ENCODE measurements around the gene NFATC3. TPM values are rescaled to one million over a fixed set of nuclear protein-coding genes. Genes with fewer than 3 reads are reported as not detected.

NFATC3 gene
- total RNA-seq, 2 donors from 2014 or later, result 51.1 to 56.7 TPM

DNA sequence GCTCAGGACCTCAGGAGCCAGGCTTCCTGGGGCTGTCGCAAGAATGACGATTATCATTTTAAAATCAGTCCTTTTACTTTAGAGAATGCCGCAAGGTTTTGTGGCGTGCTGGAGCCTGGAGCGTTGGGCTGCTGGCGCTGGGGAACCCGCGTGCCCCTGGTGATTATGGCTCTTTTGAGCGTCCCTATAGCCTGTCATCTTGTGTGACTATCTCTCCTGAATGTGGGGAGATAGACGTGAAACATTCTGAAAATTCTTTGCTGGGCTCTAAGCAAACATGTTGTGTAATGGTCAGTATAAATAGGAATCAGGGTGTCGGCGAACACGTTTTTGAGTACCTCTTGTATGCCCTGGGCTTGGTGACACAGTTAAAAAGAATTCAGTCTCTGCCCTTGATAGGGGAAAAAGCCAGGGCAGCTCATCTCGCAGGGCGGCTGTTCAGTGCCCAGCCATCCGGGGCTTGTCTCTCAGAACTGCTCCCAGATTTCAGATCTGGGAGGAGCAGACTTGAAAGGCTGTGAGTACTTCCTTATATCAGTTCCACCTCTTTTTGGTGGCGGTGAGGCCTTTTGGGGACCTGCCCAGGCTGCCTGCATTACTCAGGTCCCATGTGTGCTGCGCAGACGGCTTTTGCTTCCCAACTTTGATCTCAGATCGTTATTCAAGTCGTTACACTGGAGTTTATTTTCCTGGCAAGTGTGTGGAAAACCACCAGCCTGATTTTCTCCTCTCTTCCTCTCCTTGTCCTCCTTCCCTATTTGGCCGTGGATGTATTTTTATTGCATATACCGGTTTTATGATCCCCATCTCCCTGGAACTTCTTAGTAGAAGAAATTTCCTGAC is 180.1 kb downstream of the NFATC3 start:
- no peak for DNase-seq (ENCODE audit: low spot score)
- Histone ChIP-seq H3K27ac (peak overlapping the region; percentile 97 to 98), H3K27me3 (replicated peaks; ENCODE audit: insufficient read depth) (no peaks in the 10 kb centered on the region), H3K36me3 (peaks cover 3% of the 10 kb centered on the region), H3K4me1 (ENCODE audit: control insufficient read depth in 1 of 2, low read depth in 2 of 2) (peaks cover 13 to 41% of the 10 kb centered on the region in 2 donors), H3K4me3 (peak overlapping the region; percentile 90), H3K9me3 (no peaks in the 10 kb centered on the region)
- ATAC-seq (ENCODE audit: insufficient number of reproducible peaks, low FRiP score, low read depth), result peak; percentile 36
- TF ChIP-seq, protein P1, sequence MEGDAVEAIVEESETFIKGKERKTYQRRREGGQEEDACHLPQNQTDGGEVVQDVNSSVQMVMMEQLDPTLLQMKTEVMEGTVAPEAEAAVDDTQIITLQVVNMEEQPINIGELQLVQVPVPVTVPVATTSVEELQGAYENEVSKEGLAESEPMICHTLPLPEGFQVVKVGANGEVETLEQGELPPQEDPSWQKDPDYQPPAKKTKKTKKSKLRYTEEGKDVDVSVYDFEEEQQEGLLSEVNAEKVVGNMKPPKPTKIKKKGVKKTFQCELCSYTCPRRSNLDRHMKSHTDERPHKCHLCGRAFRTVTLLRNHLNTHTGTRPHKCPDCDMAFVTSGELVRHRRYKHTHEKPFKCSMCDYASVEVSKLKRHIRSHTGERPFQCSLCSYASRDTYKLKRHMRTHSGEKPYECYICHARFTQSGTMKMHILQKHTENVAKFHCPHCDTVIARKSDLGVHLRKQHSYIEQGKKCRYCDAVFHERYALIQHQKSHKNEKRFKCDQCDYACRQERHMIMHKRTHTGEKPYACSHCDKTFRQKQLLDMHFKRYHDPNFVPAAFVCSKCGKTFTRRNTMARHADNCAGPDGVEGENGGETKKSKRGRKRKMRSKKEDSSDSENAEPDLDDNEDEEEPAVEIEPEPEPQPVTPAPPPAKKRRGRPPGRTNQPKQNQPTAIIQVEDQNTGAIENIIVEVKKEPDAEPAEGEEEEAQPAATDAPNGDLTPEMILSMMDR (IDR thresholded peaks at IDR 0.05), result no peak

DNA sequence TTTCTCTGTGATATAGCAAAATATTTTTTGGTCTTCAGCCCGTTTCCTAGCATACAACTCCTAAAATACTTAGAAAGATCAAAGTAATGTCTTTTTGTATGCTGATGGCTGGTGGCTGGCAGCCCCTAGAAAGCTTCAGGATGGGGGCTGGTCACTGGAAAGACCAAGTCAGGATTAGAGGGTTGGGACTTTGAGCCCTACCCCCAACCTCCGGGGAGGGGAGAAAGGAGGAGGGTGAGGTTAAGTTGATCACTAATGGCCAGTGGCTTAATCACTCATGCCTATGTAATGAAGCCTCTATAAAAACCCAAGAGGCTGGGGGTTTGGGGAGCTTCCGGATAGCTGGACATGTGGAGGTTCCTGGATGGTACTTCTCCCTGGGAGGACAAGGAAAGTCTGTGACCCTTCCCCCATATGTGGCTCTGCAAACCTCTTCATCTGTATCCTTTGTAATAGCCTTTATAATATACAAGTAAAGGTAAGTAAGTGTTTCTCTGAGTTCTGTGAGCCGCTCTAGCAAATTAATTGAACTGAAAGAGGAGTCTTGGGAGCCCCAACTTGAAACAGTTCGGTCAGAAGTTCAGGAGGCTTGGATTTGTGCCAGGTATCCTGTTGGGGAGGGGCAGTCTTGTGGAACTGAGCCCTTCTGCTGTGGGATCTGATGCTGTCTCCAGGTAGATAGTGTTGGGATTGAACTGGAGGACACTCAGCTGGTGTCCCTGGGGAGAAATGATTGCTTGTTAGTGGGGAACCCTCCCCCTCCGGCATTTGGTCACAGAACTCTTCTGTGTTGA is 182.6 kb downstream of the NFATC3 start:
- no peaks in the 10 kb centered on the region for H3K27me3 ChIP-seq (replicated peaks; ENCODE audit: insufficient read depth)
- H3K9me3 ChIP-seq, result no peaks in the 10 kb centered on the region
- H3K27ac ChIP-seq, result no peak overlapping the region
- H3K36me3 ChIP-seq, result no peaks in the 10 kb centered on the region
- H3K4me3 ChIP-seq, result no peak overlapping the region
- H3K4me1 ChIP-seq (ENCODE audit: control insufficient read depth in 1 of 2, low read depth in 2 of 2), result peaks cover 16 to 48% of the 10 kb centered on the region in 2 donors
- TF ChIP-seq, protein P1 (IDR thresholded peaks at IDR 0.05), result no peak
- ATAC-seq (ENCODE audit: insufficient number of reproducible peaks, low FRiP score, low read depth), result no peak
- no peak for DNase-seq (ENCODE audit: low spot score)

DNA sequence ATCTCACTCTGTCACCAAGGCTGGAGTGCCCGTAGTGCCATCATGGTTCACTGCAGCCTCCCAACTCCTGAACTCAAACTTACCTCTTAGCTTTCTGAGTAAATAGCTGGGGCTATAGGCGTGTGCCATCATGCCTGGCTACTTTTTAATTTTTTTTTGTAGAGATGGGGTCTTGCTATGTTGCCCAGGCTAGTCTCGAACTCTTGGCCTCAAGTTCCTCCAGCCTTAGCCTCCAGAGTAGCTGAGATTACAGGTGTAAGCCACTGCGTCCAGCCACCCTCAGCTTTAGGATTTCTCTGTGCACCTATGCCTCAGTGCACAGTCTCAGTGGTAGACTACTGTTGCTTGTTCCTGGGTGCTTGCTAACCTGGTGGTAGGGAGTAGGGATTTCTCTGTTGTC is 184.6 kb downstream of the NFATC3 start:
- Histone ChIP-seq H3K4me1 (ENCODE audit: control insufficient read depth in 1 of 2, low read depth in 2 of 2) (peaks cover 13 to 45% of the 10 kb centered on the region in 2 donors), H3K36me3 (peaks cover 3% of the 10 kb centered on the region), H3K4me3 (no peak overlapping the region), H3K27ac (no peak overlapping the region), H3K27me3 (replicated peaks; ENCODE audit: insufficient read depth) (no peaks in the 10 kb centered on the region), H3K9me3 (no peaks in the 10 kb centered on the region)
- TF ChIP-seq, protein P1 (IDR thresholded peaks at IDR 0.05), result no peak
- no peak for DNase-seq (ENCODE audit: low spot score)
- ATAC-seq (ENCODE audit: insufficient number of reproducible peaks, low FRiP score, low read depth), result no peak

DNA sequence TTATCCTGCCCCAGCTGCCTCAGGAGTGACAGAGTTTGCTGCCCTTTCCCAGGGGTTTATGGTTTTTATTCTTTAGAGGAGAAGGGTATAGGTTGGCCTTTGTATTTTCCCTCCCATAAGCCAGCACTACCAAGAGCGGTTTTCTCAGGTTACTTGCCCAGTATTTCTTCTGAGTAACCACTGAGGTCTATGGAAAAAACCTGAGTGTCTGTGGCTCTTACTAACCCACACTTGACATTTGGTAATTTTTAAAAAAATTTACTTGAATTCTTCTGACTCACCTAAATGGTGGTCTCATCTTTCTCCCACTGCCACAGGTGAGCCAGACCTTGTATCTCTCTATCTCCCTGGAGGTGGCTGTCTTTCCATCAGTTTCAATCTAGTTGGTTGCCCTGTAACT is 185.2 kb downstream of the NFATC3 start:
- DNase-seq (ENCODE audit: low spot score), result no peak
- Histone ChIP-seq H3K4me3 (no peak overlapping the region), H3K27me3 (replicated peaks; ENCODE audit: insufficient read depth) (no peaks in the 10 kb centered on the region), H3K9me3 (no peaks in the 10 kb centered on the region), H3K27ac (no peak overlapping the region), H3K36me3 (peaks cover 7% of the 10 kb centered on the region), H3K4me1 (ENCODE audit: control insufficient read depth in 1 of 2, low read depth in 2 of 2) (peaks cover 16 to 50% of the 10 kb centered on the region in 2 donors)
- TF ChIP-seq, protein P1 (IDR thresholded peaks at IDR 0.05), result no peak
- ATAC-seq (ENCODE audit: insufficient number of reproducible peaks, low FRiP score, low read depth), result no peak

All from thoracic aorta (tissue), 2 donors.